GM12892 (cell line): Measurements from ENCODE around the gene RASGEF1C. TPM values are rescaled to one million over a fixed set of nuclear protein-coding genes. Genes with fewer than 3 reads are reported as not detected.

Experiments used
- DNase-seq: peaks from one replicate; pipeline ENCODE4 v3.0.0; 2011; ENCODE audit not compliant: insufficient read length
- FAIRE-seq: peaks from 2 replicates; lab custom pipeline; 2011; peaks lifted over from hg19 to GRCh38; lab: Jason Lieb, UNC
- POLR2A ChIP-seq: IDR thresholded peaks from 2 replicates; pipeline ENCODE4 v1.6.1; 2011; ENCODE audit warnings: low read depth, low read length, control low read depth
- POLR2AphosphoS5 ChIP-seq: IDR thresholded peaks from 2 replicates; pipeline ENCODE4 v1.6.1; 2011; ENCODE audit warnings: low read depth, low read length, control low read depth
- TAF1 ChIP-seq: IDR thresholded peaks from 2 replicates; pipeline ENCODE4 v1.6.1; 2011; ENCODE audit warnings: low read depth, mild to moderate bottlenecking, control low read depth, low read length, borderline replicate concordance
- polyA plus RNA-seq: library from polyadenylated mRNA; unstranded; fragments of >200 nt; gene quantifications from one replicate; pipeline ENCODE4 v1.2.1, GENCODE V29; 2012; ENCODE audit warnings: missing spikeins, inconsistent platforms; ENCODE audit not compliant: missing spikeins

Gene RASGEF1C
- polyA plus RNA-seq: not detected

GRCh38 chr5:180209137-180209581, at the start of gene RASGEF1C:
Gene RASGEF1C (minus strand): TSS chr5:180209211. CDS start chr5:180138052, 71,159 bp downstream.
- DNase-seq (peak; percentile 67), FAIRE-seq (no peak)
- no peak for TF ChIP-seq TAF1
- TF ChIP-seq POLR2A: no peak
- no peak for TF ChIP-seq POLR2AphosphoS5

GRCh38 chr5:180253036-180253824, 44.2 kb upstream of the RASGEF1C start:
- FAIRE-seq (no peak), DNase-seq (no peak)
- TF ChIP-seq POLR2AphosphoS5: no peak
- TF ChIP-seq POLR2A: no peak
- no peak for TF ChIP-seq TAF1

- TF ChIP-seq TAF1: no peak
- no peak for TF ChIP-seq POLR2AphosphoS5
- no peak for TF ChIP-seq POLR2A
- DNase-seq (no peak), FAIRE-seq (no peak)
Measured at GRCh38 chr5:180251887-180252286, 42.9 kb upstream of the RASGEF1C start.

GRCh38 chr5:180251141-180251540, 42.1 kb upstream of the RASGEF1C start:
- no peak for DNase-seq
- no peak for FAIRE-seq
- TF ChIP-seq TAF1 (no peak), POLR2AphosphoS5 (no peak), POLR2A (no peak)

GRCh38 chr5:180250329-180250728, 41.3 kb upstream of the RASGEF1C start:
- no peak for FAIRE-seq
- TF ChIP-seq POLR2AphosphoS5 (no peak), POLR2A (no peak), TAF1 (no peak)
- no peak for DNase-seq

GRCh38 chr5:180241600-180241999, 32.6 kb upstream of the RASGEF1C start:
- DNase-seq (no peak), FAIRE-seq (no peak)
- TF ChIP-seq POLR2A: no peak
- no peak for TF ChIP-seq TAF1
- no peak for TF ChIP-seq POLR2AphosphoS5

GRCh38 chr5:180238631-180239030, 29.6 kb upstream of the RASGEF1C start:
- FAIRE-seq (no peak), DNase-seq (no peak)
- TF ChIP-seq POLR2AphosphoS5: no peak

- TF ChIP-seq POLR2AphosphoS5 (no peak), TAF1 (no peak), POLR2A (no peak)
- DNase-seq (no peak), FAIRE-seq (no peak)
Measured at GRCh38 chr5:180235846-180236245, 26.8 kb upstream of the RASGEF1C start.

- no peak for DNase-seq
- no peak for FAIRE-seq
- TF ChIP-seq POLR2AphosphoS5: no peak
- no peak for TF ChIP-seq POLR2A
- TF ChIP-seq TAF1: no peak
Measured at GRCh38 chr5:180235077-180235476, 26.1 kb upstream of the RASGEF1C start.

GRCh38 chr5:180234271-180234670, 25.3 kb upstream of the RASGEF1C start:
- FAIRE-seq (no peak), DNase-seq (no peak)
- TF ChIP-seq POLR2A (no peak), POLR2AphosphoS5 (no peak)

- TF ChIP-seq POLR2A (no peak), TAF1 (no peak), POLR2AphosphoS5 (no peak)
- FAIRE-seq (no peak), DNase-seq (no peak)
Measured at GRCh38 chr5:180233729-180234128, 24.7 kb upstream of the RASGEF1C start.

GRCh38 chr5:180230017-180230416, 21.0 kb upstream of the RASGEF1C start:
- no peak for TF ChIP-seq TAF1
- TF ChIP-seq POLR2A: no peak
- no peak for TF ChIP-seq POLR2AphosphoS5
- no peak for FAIRE-seq
- DNase-seq: no peak
